ENCODE measurements around the gene GAL3ST3. TPM values are rescaled to one million over a fixed set of nuclear protein-coding genes. Genes with fewer than 3 reads are reported as not detected.

GAL3ST3 gene
- total and polyA plus RNA-seq, 2 donors (not counting 1 experiment from before 2014, with no cell fraction given), result not detected

DNA sequence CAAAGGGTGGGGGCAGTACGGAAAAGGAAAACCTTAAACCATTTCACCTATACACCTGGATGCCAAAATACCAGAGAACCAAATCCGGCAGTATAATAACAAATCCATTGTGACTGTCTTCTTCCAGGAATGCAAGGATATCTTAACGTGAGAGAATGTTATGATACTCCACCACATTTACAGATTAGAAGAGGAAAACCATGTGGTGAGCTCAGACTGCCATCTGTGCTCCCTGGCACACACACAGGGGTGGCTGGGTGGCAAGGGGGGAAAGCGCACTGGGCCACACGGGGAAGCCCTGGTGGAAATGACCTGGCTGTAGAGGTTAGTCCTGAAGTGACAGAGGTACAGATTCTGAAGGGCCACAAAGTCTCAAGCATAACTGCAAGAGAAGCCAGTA lies 56.9 kb downstream of the GAL3ST3 start:
- no peak overlapping the region for H3K4me3 ChIP-seq (ENCODE audit: control extremely low read depth in 1 of 5, extremely low read depth in 1 of 5, insufficient read depth in 1 of 5, low read depth in 2 of 5, low read length in 4 of 5)
- no peaks in the 10 kb centered on the region for H4K20me1 ChIP-seq (ENCODE audit: control insufficient read depth, insufficient read depth, low read length, poor library complexity, severe bottlenecking)
- intact Hi-C loops (cut with micrococcal nuclease), result no loop called here
- CTCF ChIA-PET, result interaction anchor here (0.7 to 11.9 kb wide), 8 partner anchors 53 to 280 kb away, joined by 3 to 144 read pairs (median 5); partner anchors contain the start of genes AP5B1, C11orf68, CCDC85B and FIBP
- no peaks in the 10 kb centered on the region for H3K9me3 ChIP-seq (ENCODE audit: control extremely low read depth in 1 of 3, control insufficient read depth in 2 of 3, insufficient read depth in 1 of 3, low read length in 2 of 3)
- H3K27ac ChIP-seq (ENCODE audit: low read length in 2 of 2), result no peak overlapping the region
- H3K4me1 Mint-ChIP-seq, result peaks cover 5% of the 10 kb centered on the region
- H3K79me2 ChIP-seq (ENCODE audit: control insufficient read depth, insufficient read depth, low read length), result peaks cover 11% of the 10 kb centered on the region
- no peak for TF ChIP-seq EZH2 (IDR thresholded peaks at IDR 0.05; ENCODE audit: borderline replicate concordance, insufficient read depth, low read depth, low read length, poor library complexity, severe bottlenecking)
- TF ChIP-seq, protein P1, sequence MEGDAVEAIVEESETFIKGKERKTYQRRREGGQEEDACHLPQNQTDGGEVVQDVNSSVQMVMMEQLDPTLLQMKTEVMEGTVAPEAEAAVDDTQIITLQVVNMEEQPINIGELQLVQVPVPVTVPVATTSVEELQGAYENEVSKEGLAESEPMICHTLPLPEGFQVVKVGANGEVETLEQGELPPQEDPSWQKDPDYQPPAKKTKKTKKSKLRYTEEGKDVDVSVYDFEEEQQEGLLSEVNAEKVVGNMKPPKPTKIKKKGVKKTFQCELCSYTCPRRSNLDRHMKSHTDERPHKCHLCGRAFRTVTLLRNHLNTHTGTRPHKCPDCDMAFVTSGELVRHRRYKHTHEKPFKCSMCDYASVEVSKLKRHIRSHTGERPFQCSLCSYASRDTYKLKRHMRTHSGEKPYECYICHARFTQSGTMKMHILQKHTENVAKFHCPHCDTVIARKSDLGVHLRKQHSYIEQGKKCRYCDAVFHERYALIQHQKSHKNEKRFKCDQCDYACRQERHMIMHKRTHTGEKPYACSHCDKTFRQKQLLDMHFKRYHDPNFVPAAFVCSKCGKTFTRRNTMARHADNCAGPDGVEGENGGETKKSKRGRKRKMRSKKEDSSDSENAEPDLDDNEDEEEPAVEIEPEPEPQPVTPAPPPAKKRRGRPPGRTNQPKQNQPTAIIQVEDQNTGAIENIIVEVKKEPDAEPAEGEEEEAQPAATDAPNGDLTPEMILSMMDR (IDR thresholded peaks at IDR 0.05), result no peak
- no peak overlapping the region for H3K4me2 ChIP-seq (replicated peaks; ENCODE audit: low read depth, low read length, poor library complexity, severe bottlenecking)
- H3K36me3 ChIP-seq (replicated peaks in 1 of 2; ENCODE audit: control extremely low read depth in 1 of 2, control insufficient read depth in 1 of 2, extremely low read depth in 1 of 2, insufficient read depth in 2 of 2, low read length in 1 of 2), result peaks cover 0 to under 1% of the 10 kb centered on the region in 2 experiments
- H3K27ac Mint-ChIP-seq, result no peak overlapping the region
- POLR2A ChIA-PET, result interaction anchor here (0.6 kb wide), 1 partner anchor 318 kb away, joined by 3 read pairs; no protein-coding TSS in a partner anchor
- ATAC-seq (ENCODE audit: low read depth) (no peak), DNase-seq (no peak)
- H3K4me3 Mint-ChIP-seq, result no peak overlapping the region
- H3K9ac ChIP-seq (ENCODE audit: low read length), result no peak overlapping the region
- H3K4me1 ChIP-seq (ENCODE audit: control insufficient read depth in 2 of 2, insufficient read depth in 2 of 2, low read length in 2 of 2), result peaks cover 3 to 7% of the 10 kb centered on the region in 2 donors
- whole genome bisulfite sequencing (ENCODE audit: insufficient coverage), result 92% methylated on average over 2 of the region's 5 CpGs
- no peak overlapping the region for H2AFZ ChIP-seq (ENCODE audit: insufficient read depth, low read depth, low read length, poor library complexity, severe bottlenecking)
- no peaks in the 10 kb centered on the region for H3K9me3 Mint-ChIP-seq (ENCODE audit: insufficient read depth)
- no peaks in the 10 kb centered on the region for H3K27me3 ChIP-seq (replicated peaks in 1 of 4; ENCODE audit: control extremely low read depth in 1 of 4, control insufficient read depth in 3 of 4, insufficient read depth in 4 of 4, low read length in 3 of 4)
- H3K27me3 Mint-ChIP-seq, result no peaks in the 10 kb centered on the region

Other genes with a start within 250 kb of the GAL3ST3 start
- gene SNX32, start 215.2 kb downstream of the GAL3ST3 start, total RNA-seq, result 0.34 and 0.57 TPM in 2 replicates
- gene SNX32, start 215.2 kb downstream of the GAL3ST3 start, polyA plus RNA-seq, result 0.89 and 8.8 TPM in 2 replicates
- 439 and 455 TPM in 2 replicates for gene CFL1, start 191.0 kb downstream of the GAL3ST3 start, total RNA-seq
- 530 and 990 TPM in 2 replicates for gene CFL1, start 191.0 kb downstream of the GAL3ST3 start, polyA plus RNA-seq
- 71.1 and 74.5 TPM in 2 replicates for gene MUS81, start 188.7 kb downstream of the GAL3ST3 start, total RNA-seq
- gene MUS81, start 188.7 kb downstream of the GAL3ST3 start, polyA plus RNA-seq, result 134 and 135 TPM in 2 replicates
- 9.5 and 11.7 TPM in 2 replicates for gene EFEMP2, start 176.4 kb downstream of the GAL3ST3 start, total RNA-seq
- 13.3 and 14.7 TPM in 2 replicates for gene EFEMP2, start 176.4 kb downstream of the GAL3ST3 start, polyA plus RNA-seq
- 0.84 and 1.3 TPM in 2 replicates for gene CTSW, start 169.3 kb downstream of the GAL3ST3 start, total RNA-seq
- gene CTSW, start 169.3 kb downstream of the GAL3ST3 start, polyA plus RNA-seq, result 4.6 and 5.4 TPM in 2 replicates
- 59.8 and 63.4 TPM in 2 replicates for gene FIBP, start 160.7 kb downstream of the GAL3ST3 start, total RNA-seq
- 94.9 and 128 TPM in 2 replicates for gene FIBP, start 160.7 kb downstream of the GAL3ST3 start, polyA plus RNA-seq
- gene CCDC85B, start 158.5 kb downstream of the GAL3ST3 start, total RNA-seq, result 16.8 and 18.2 TPM in 2 replicates
- gene CCDC85B, start 158.5 kb downstream of the GAL3ST3 start, polyA plus RNA-seq, result 21.8 and 39.5 TPM in 2 replicates
- gene FOSL1, start 148.8 kb downstream of the GAL3ST3 start, total RNA-seq, result not detected in 2 replicates
- gene FOSL1, start 148.8 kb downstream of the GAL3ST3 start, polyA plus RNA-seq, result 2.3 and 4.8 TPM in 2 replicates
- 50.6 and 57.6 TPM in 2 replicates for gene C11orf68, start 130.1 kb downstream of the GAL3ST3 start, total RNA-seq
- gene C11orf68, start 130.1 kb downstream of the GAL3ST3 start, polyA plus RNA-seq, result 16.6 and 34.9 TPM in 2 replicates
- gene DRAP1, start 129.7 kb downstream of the GAL3ST3 start, total RNA-seq, result 62.9 and 71.7 TPM in 2 replicates
- 83.9 and 90.2 TPM in 2 replicates for gene DRAP1, start 129.7 kb downstream of the GAL3ST3 start, polyA plus RNA-seq
- not detected in 2 replicates for gene TSGA10IP, start 103.7 kb downstream of the GAL3ST3 start, total RNA-seq
- not detected in 2 replicates for gene TSGA10IP, start 103.7 kb downstream of the GAL3ST3 start, polyA plus RNA-seq
- 97.4 and 102 TPM in 2 replicates for gene SART1, start 87.4 kb downstream of the GAL3ST3 start, total RNA-seq
- gene SART1, start 87.4 kb downstream of the GAL3ST3 start, polyA plus RNA-seq, result 57.1 and 74.5 TPM in 2 replicates
- gene EIF1AD, start 47.0 kb downstream of the GAL3ST3 start, total RNA-seq, result 61.0 and 65.2 TPM in 2 replicates
- 56.9 and 100 TPM in 2 replicates for gene EIF1AD, start 47.0 kb downstream of the GAL3ST3 start, polyA plus RNA-seq
- 99.3 and 99.5 TPM in 2 replicates for gene BANF1, start 46.7 kb downstream of the GAL3ST3 start, total RNA-seq
- gene BANF1, start 46.7 kb downstream of the GAL3ST3 start, polyA plus RNA-seq, result 74.3 and 75.7 TPM in 2 replicates
- gene CST6, start 37.2 kb downstream of the GAL3ST3 start, total RNA-seq, result not detected in 2 replicates
- gene CST6, start 37.2 kb downstream of the GAL3ST3 start, polyA plus RNA-seq, result not detected in 2 replicates
- not detected in 2 replicates for gene CATSPER1, start 22.7 kb downstream of the GAL3ST3 start, total RNA-seq
- not detected in 2 replicates for gene CATSPER1, start 22.7 kb downstream of the GAL3ST3 start, polyA plus RNA-seq
- gene SF3B2, start 3.2 kb upstream of the GAL3ST3 start, total RNA-seq, result 205 and 214 TPM in 2 replicates
- 123 and 139 TPM in 2 replicates for gene SF3B2, start 3.2 kb upstream of the GAL3ST3 start, polyA plus RNA-seq
- gene PACS1, start 21.1 kb upstream of the GAL3ST3 start, total RNA-seq, result 303 and 325 TPM in 2 replicates
- 121 and 131 TPM in 2 replicates for gene PACS1, start 21.1 kb upstream of the GAL3ST3 start, polyA plus RNA-seq
- 47.7 and 49.2 TPM in 2 replicates for gene KLC2, start 208.5 kb upstream of the GAL3ST3 start, total RNA-seq
- 24.1 and 26.9 TPM in 2 replicates for gene KLC2, start 208.5 kb upstream of the GAL3ST3 start, polyA plus RNA-seq
- gene RAB1B, start 219.5 kb upstream of the GAL3ST3 start, total RNA-seq, result 76.0 and 77.8 TPM in 2 replicates
- gene RAB1B, start 219.5 kb upstream of the GAL3ST3 start, polyA plus RNA-seq, result 61.7 and 77.1 TPM in 2 replicates
- 1.5 and 2.0 TPM in 2 replicates for gene CNIH2, start 229.0 kb upstream of the GAL3ST3 start, total RNA-seq
- gene CNIH2, start 229.0 kb upstream of the GAL3ST3 start, polyA plus RNA-seq, result 0.92 and 2.6 TPM in 2 replicates
- gene YIF1A, start 240.0 kb upstream of the GAL3ST3 start, total RNA-seq, result 43.9 and 47.6 TPM in 2 replicates
- gene YIF1A, start 240.0 kb upstream of the GAL3ST3 start, polyA plus RNA-seq, result 65.8 and 95.0 TPM in 2 replicates
- gene TMEM151A, start 242.7 kb upstream of the GAL3ST3 start, total RNA-seq, result 0.17 TPM in 1 of 2 replicates, not detected in the other
- gene TMEM151A, start 242.7 kb upstream of the GAL3ST3 start, polyA plus RNA-seq, result 1.1 and 1.5 TPM in 2 replicates